HG02938 (cell line): ENCODE measurements around the gene TSPAN17.

ENCODE experiments used
- ATAC-seq: cut with Tn5 transposase; IDR thresholded peaks from one replicate; pipeline ENCODE4 v1.9.1; 2021; ENCODE audit warnings: mild to moderate bottlenecking, moderate library complexity; ENCODE audit not compliant: unreplicated experiment

The TSPAN17 gene

DNA sequence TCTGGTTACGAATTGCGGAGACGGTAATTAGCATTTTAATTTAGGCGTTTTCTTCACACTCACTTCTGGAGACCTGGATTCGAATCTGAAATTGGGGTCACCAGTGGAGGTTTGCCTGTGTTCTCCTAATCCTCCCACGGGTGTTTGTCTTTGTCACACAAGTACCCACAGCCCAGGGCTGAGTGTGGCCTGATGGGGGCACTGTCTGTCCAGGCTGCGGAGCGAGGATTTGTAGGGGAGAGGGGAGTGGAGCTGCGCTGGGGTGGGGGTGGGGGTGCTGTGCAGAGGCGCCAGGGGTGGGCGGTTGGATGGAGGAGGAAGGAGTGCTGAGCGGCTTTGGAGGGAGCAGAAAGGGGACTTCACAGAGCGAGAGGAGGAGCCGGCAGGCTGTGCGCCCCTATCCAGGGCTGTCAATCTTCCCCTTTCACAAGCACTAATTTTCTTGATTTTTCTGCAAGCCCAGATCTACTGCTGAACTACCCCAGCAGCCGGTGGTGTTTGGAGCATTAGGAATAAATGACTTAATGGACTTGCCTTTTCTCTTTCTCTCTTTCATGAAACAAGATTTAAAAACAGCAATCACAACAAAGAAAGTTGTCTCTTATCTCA is 53.1 kb downstream of the TSPAN17 start:
- no peak for ATAC-seq

DNA sequence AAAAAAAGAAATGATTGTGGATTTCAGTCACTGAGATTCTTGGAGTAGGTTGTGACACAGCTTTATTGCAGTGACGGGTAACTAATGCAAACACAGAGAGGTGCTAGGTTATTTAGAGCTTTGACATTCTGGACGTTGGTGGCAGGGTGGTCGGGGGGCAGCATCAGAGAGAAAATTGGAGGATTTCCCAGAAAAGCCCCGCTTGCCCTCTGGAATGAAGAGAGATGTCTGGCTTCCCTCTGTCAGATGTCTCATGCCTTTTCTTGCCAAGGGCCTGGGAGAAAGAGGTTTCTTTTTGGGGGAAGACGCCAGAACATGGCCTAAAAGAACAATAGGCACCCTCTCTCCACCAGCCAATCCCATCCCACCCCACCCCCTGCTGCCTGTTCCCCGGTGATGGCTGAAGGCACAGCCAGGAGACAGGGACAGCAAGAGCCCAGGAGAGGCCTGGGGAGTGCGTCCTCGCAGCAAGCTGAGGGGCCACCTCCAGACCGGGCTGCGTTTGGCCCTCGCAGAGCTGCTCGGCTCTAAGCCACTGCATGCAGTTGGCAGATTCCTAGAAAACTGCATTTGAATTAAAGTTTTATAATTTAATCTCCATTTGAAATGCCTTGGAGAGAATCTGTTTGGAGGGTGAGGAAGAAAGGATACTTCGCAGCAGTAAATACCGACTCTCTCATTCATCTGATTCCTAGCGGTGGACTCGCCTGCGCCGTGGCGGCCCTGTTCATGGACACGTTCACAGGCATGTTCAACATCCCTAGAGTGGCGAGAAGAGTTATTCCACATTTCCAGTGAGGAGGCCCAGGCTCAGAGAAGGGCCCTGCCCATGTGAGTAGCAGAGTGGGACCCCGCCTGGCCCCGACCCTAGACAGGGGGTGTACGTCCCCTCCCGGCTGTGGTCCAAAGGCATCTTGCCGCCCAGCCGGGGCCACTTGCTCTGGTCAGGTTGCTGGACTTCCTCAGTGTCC is 55.7 kb downstream of the TSPAN17 start:
- no peak for ATAC-seq

DNA sequence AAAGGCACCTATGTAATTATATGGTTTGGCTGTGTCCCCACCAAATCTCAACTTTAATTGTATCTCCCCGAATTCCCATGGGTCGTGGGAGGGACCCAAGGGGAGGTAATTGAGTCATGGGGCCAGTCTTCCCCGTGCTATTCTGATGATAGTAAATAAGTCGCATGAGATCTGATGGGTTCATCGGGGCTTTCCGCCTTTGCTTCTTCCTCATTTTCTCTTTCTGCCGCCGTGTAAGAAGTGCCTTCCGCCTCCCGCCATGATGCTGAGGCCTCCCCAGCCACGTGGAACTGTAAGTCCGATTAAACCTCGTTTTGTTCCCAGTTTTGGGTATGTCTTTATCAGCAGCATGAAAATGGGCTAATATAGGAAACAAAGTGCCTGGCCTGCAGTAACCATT is 56.6 kb downstream of the TSPAN17 start:
- no peak for ATAC-seq

DNA sequence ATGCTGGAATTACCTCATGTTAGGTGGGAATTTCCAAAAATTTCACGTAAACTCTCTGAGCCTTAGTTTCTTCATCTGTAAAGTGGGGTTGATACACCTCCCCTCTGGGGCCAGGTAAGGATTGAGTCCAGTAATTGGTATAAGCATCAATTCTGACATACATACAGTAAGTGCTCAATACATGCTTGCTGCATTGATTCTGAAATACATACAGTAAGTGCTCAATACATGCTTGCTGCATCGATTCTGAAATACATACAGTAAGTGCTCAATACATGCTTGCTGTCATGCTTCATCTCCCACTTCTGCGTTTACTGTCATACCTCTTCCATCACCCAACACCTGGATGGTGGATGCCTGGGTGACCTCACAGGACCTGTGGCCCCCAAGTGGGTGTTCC is 57.1 kb downstream of the TSPAN17 start:
- no peak for ATAC-seq

DNA sequence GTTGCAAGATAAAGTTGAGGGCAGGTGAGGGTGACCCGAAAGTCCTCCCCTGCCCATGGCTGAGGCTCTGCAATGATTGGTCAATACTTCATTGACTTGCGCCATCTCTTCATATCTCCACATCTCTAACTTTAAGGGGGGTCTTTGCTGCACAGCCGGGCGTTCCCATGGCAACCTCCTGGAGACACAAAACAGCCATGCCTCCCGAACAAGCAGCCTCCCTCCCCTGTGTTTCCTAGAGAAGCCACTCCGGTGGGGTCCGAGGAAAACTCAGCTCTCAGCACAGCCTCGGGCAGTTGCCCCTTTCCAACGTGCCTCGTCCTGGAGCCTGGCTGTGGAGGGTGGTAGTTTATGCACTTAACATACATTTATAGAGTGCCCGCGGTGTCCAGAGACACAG is 57.5 kb downstream of the TSPAN17 start:
- ATAC-seq: no peak
